Esophagus muscularis mucosa (tissue), 4 donors: ENCODE results near the gene MCUB. TPM values are rescaled to one million over a fixed set of nuclear protein-coding genes. Genes with fewer than 3 reads are reported as not detected.

ENCODE experiments used
- DNase-seq: peaks from one replicate; pipeline ENCODE4 v3.0.0-alpha.2; 2017; ENCODE audit errors: extremely low spot score
- H3K27ac ChIP-seq, 4 donors: fragments of 200-600 bp; sonication (generic); replicated peaks in 1 of 4; 1 replicate in 3 of 4; 2 replicates in 1 of 4; pipeline ENCODE4 v1.5.1; 2016 to 2019; ENCODE audit warnings: mild to moderate bottlenecking in 1 of 4
- H3K27me3 ChIP-seq, 4 donors: fragments of 200-600 bp; sonication (generic); one replicate each; pipeline versions ENCODE4 v1.5.1 to v1.6.0; 2016 to 2019
- H3K36me3 ChIP-seq, 4 donors: fragments of 200-600 bp; sonication (generic); one replicate each; pipeline ENCODE4 v1.5.1; 2016 to 2019
- H3K4me1 ChIP-seq, 4 donors: fragments of 200-600 bp; sonication (generic); one replicate each; pipeline ENCODE4 v1.5.1; 2016 to 2019
- H3K4me3 ChIP-seq, 4 donors: fragments of 200-600 bp; sonication (generic); 1 replicate in 2 of 4; 2 replicates in 2 of 4; pipeline ENCODE4 v1.5.1; 2016 to 2019; ENCODE audit warnings: mild to moderate bottlenecking in 4 of 4, moderate library complexity in 1 of 4
- H3K9me3 ChIP-seq, 4 donors: fragments of 200-600 bp; sonication (generic); 1 replicate in 3 of 4; 2 replicates in 1 of 4; pipeline ENCODE4 v1.5.1; 2016 to 2019
- CTCF ChIP-seq, 3 experiments: fragments of 200-600 bp in 2 of 3; fragments of 450-650 bp in 1 of 3; sonication (generic) in 2 of 3; IDR thresholded peaks; one replicate each; pipeline ENCODE4 v1.5.1; 2017 to 2019; ENCODE audit warnings: antibody characterized with exemption in 3 of 3, mild to moderate bottlenecking in 2 of 3, moderate library complexity in 1 of 3
- EP300 ChIP-seq: sonication (generic); formaldehyde crosslinking; IDR thresholded peaks from one replicate; pipeline ENCODE4 v1.6.1; 2017; ENCODE audit warnings: antibody characterized with exemption
- POLR2A ChIP-seq: fragments of 450-650 bp; IDR thresholded peaks from one replicate; pipeline ENCODE4 v1.6.1; 2017; ENCODE audit warnings: antibody characterized with exemption, moderate library complexity, mild to moderate bottlenecking, low read depth
- POLR2AphosphoS5 ChIP-seq, 2 donors: sonication (generic); formaldehyde crosslinking; IDR thresholded peaks; one replicate each; pipeline ENCODE4 v1.6.1; 2017; ENCODE audit warnings: antibody characterized with exemption in 2 of 2
- WGBS: methylation state at CpG from one replicate; pipeline ENCODE4 v1.1.5; 2018; 5-methylcytosine and 5-hydroxymethylcytosine counted together
- intact Hi-C: fragments of 100-400 bp; cut with DNase I; formaldehyde crosslinking; loops from one replicate; pipeline ENCODE4 v1.15.1; 2023
- total RNA-seq, 4 donors: library from RNA; depleted of rRNA; stranded (reverse); fragments of >200 nt; gene quantifications; one replicate each; pipeline versions ENCODE4 v1.1.0 to v1.2.1, GENCODE V29; 2016

MCUB gene
- total RNA-seq, 4 donors from 2014 or later, result 7.9 to 25.6 (median 15.1) TPM

GRCh38 chr4:109682875-109683274, 122.8 kb downstream of the MCUB start:
- H3K4me3 ChIP-seq, result no peak overlapping the region
- H3K27ac ChIP-seq, result no peak overlapping the region
- 95% methylated on average over 2 of the region's 2 CpGs for whole genome bisulfite sequencing
- TF ChIP-seq POLR2A (no peak), CTCF (IDR thresholded peaks at IDR 0.05) (no peak)
- H3K4me1 ChIP-seq, result no peaks in the 10 kb centered on the region
- no peak for DNase-seq
- no peaks in the 10 kb centered on the region for H3K27me3 ChIP-seq
- H3K36me3 ChIP-seq, result peaks cover 0 to 48% (median 2%) of the 10 kb centered on the region in 4 donors
- no peaks in the 10 kb centered on the region for H3K9me3 ChIP-seq
- intact Hi-C loops, result no loop called here

- intact Hi-C loops, result no loop called here
- Histone ChIP-seq H3K36me3 (peaks cover under 1 to 54% (median 3%) of the 10 kb centered on the region in 4 donors), H3K9me3 (no peaks in the 10 kb centered on the region), H3K27ac (no peak overlapping the region), H3K4me3 (no peak overlapping the region), H3K27me3 (no peaks in the 10 kb centered on the region), H3K4me1 (no peaks in the 10 kb centered on the region)
- 77% methylated on average over 6 of the region's 6 CpGs for WGBS
- DNase-seq, result no peak
- TF ChIP-seq POLR2A, result no peak
These were observed 123.7 kb downstream of the MCUB start for GRCh38 chr4:109683621-109684253.

GRCh38 chr4:109684727-109685126, 124.7 kb downstream of the MCUB start:
- Histone ChIP-seq H3K27ac (no peak overlapping the region), H3K27me3 (no peaks in the 10 kb centered on the region), H3K4me1 (no peaks in the 10 kb centered on the region), H3K9me3 (no peaks in the 10 kb centered on the region), H3K4me3 (no peak overlapping the region), H3K36me3 (peaks cover 5 to 63% (median 7%) of the 10 kb centered on the region in 4 donors)
- no peak for DNase-seq
- intact Hi-C loops, result no loop called here
- TF ChIP-seq CTCF (IDR thresholded peaks at IDR 0.05) (no peak), EP300 (no peak), POLR2A (no peak), POLR2AphosphoS5 (IDR thresholded peaks at IDR 0.05) (no peak)

- H3K36me3 ChIP-seq, result peaks cover 31 to 93% (median 48%) of the 10 kb centered on the region in 4 donors
- H3K9me3 ChIP-seq, result no peaks in the 10 kb centered on the region
- TF ChIP-seq EP300 (no peak), POLR2A (no peak), POLR2AphosphoS5 (IDR thresholded peaks at IDR 0.05) (no peak), CTCF (IDR thresholded peaks at IDR 0.05) (no peak)
These were observed 130.8 kb downstream of the MCUB start for GRCh38 chr4:109690690-109691410.

GRCh38 chr4:109691411-109691920, 131.4 kb downstream of the MCUB start:
- H3K4me3 ChIP-seq, result no peak overlapping the region
- H3K36me3 ChIP-seq, result peaks cover 31 to 93% (median 51%) of the 10 kb centered on the region in 4 donors
- TF ChIP-seq POLR2AphosphoS5 (IDR thresholded peaks at IDR 0.05), result no peak
- TF ChIP-seq POLR2A, result no peak
- no peak for TF ChIP-seq CTCF (IDR thresholded peaks at IDR 0.05)
- TF ChIP-seq EP300, result no peak
- H3K9me3 ChIP-seq, result no peaks in the 10 kb centered on the region
- WGBS, result 96% methylated on average over 1 of the region's 1 CpG
- no peaks in the 10 kb centered on the region for H3K4me1 ChIP-seq
- no peak for DNase-seq
- H3K27me3 ChIP-seq, result no peaks in the 10 kb centered on the region
- intact Hi-C loops, result no loop called here
- no peak overlapping the region for H3K27ac ChIP-seq

More at GRCh38 chr4:109690690-109691410, 130.8 kb downstream of the MCUB start:
- intact Hi-C loops, result no loop called here
- Histone ChIP-seq H3K27me3 (no peaks in the 10 kb centered on the region), H3K4me3 (no peak overlapping the region), H3K4me1 (no peaks in the 10 kb centered on the region), H3K27ac (no peak overlapping the region)
- WGBS, result 83% methylated on average over 6 of the region's 6 CpGs
- DNase-seq, result no peak
